ENCODE data around the gene DDX21.

GRCh38 chr10:69022611-69023010 lies 66.6 kb downstream of the DDX21 start:
- TF ChIP-seq CTCF (IDR thresholded peaks at IDR 0.05; ENCODE audit: borderline replicate concordance, extremely low read depth, low read length, poor library complexity, severe bottlenecking): no peak
- TF ChIP-seq EZH2 (IDR thresholded peaks at IDR 0.05; ENCODE audit: borderline replicate concordance, low read depth, low read length, severe bottlenecking): no peak
